SU-DHL-6 (cell line): ENCODE measurements around the gene CROCC.

ENCODE experiments used
- H2AFZ ChIP-seq: fragments of 200-600 bp; sonication (generic); 2 replicates; pipeline ENCODE4 v1.6.1; 2014; ENCODE audit warnings: low read depth, mild to moderate bottlenecking, moderate library complexity, mixed read lengths, antibody characterized with exemption, low read length; ENCODE audit not compliant: severe bottlenecking
- H3F3A ChIP-seq: fragments of 200-600 bp; shearing (Covaris generic); 2 replicates; pipeline ENCODE4 v1.6.0; 2016; ENCODE audit warnings: antibody characterized with exemption, mild to moderate bottlenecking; ENCODE audit not compliant: insufficient read depth
- H3K27ac ChIP-seq: fragments of 200-600 bp; sonication (generic); 2 replicates; pipeline ENCODE4 v1.5.1; 2016; ENCODE audit warnings: low read depth, mild to moderate bottlenecking, low read length, moderate library complexity, mixed read lengths
- H3K27me3 ChIP-seq: fragments of 200-600 bp; sonication (generic), shearing (Covaris generic); 2 replicates; pipeline ENCODE4 v1.6.0; 2014; ENCODE audit warnings: mild to moderate bottlenecking, low read length
- H3K36me3 ChIP-seq: fragments of 200-600 bp; sonication (generic); 2 replicates; pipeline ENCODE4 v1.6.1; 2014; ENCODE audit warnings: mild to moderate bottlenecking, low read length, mixed read lengths
- H3K4me2 ChIP-seq: fragments of 300-600, 200-600 bp; shearing (Covaris generic), sonication (generic); 2 replicates; pipeline ENCODE4 v1.6.0; 2014; ENCODE audit warnings: low read length, low read depth, mild to moderate bottlenecking; ENCODE audit not compliant: poor library complexity, severe bottlenecking
- H3K4me3 ChIP-seq: fragments of 200-600 bp; sonication (generic); 2 replicates; pipeline ENCODE4 v1.5.1; 2014; ENCODE audit warnings: antibody characterized with exemption, low read length, mild to moderate bottlenecking, mixed read lengths; ENCODE audit not compliant: insufficient read depth, poor library complexity, severe bottlenecking
- H3K79me2 ChIP-seq: fragments of 200-600 bp; sonication (generic); 2 replicates; pipeline ENCODE4 v1.6.1; 2014; ENCODE audit warnings: mild to moderate bottlenecking, low read length, moderate library complexity; ENCODE audit not compliant: insufficient read depth
- H3K9ac ChIP-seq: fragments of 200-600 bp; sonication (generic); 2 replicates; pipeline ENCODE4 v1.7.0; 2014; ENCODE audit warnings: mild to moderate bottlenecking, low read length
- H3K9me2 ChIP-seq: fragments of 200-600 bp; sonication (generic); replicated peaks from 2 replicates; pipeline ENCODE4 v1.6.1; 2014; ENCODE audit warnings: low read length; ENCODE audit not compliant: insufficient read depth
- H3K9me3 ChIP-seq: fragments of 200-600 bp; sonication (generic); 2 replicates; pipeline ENCODE4 v1.6.1; 2014; ENCODE audit warnings: low read length, mixed read lengths; ENCODE audit not compliant: insufficient read depth
- H4K20me1 ChIP-seq: fragments of 200-600 bp; sonication (generic); 2 replicates; pipeline ENCODE4 v1.6.1; 2014; ENCODE audit warnings: low read depth, mild to moderate bottlenecking, antibody characterized with exemption, low read length, moderate library complexity, mixed read lengths
- CTCF ChIP-seq: fragments of 200-600 bp; sonication (generic); IDR thresholded peaks from one replicate; pipeline ENCODE4 v1.5.1; 2017; ENCODE audit warnings: antibody characterized with exemption, mild to moderate bottlenecking, low read length, moderate library complexity; ENCODE audit not compliant: insufficient read depth, poor library complexity, severe bottlenecking
- EZH2phosphoT487 ChIP-seq: fragments of 200-600 bp; sonication (generic), shearing (Covaris generic); conservative IDR thresholded peaks from 2 replicates; pipeline ENCODE4 v1.6.1; 2018; ENCODE audit warnings: mild to moderate bottlenecking, antibody characterized with exemption, low read length, moderate library complexity, mixed read lengths

CROCC gene

GRCh38 chr1:16988210-16988609 lies 66.5 kb downstream of the CROCC start:
- H3K4me2 ChIP-seq: no peak overlapping the region
- no peak overlapping the region for H3K27ac ChIP-seq
- no peaks in the 10 kb centered on the region for H3K9me3 ChIP-seq
- no peaks in the 10 kb centered on the region for H3K27me3 ChIP-seq
- no peaks in the 10 kb centered on the region for H3F3A ChIP-seq
- H3K9ac ChIP-seq: no peak overlapping the region
- no peaks in the 10 kb centered on the region for H3K9me2 ChIP-seq
- no peaks in the 10 kb centered on the region for H4K20me1 ChIP-seq
- no peaks in the 10 kb centered on the region for H3K36me3 ChIP-seq
- H3K79me2 ChIP-seq: no peaks in the 10 kb centered on the region
- no peak overlapping the region for H2AFZ ChIP-seq
- TF ChIP-seq EZH2phosphoT487: no peak
- TF ChIP-seq CTCF: no peak
- H3K4me3 ChIP-seq: no peak overlapping the region

- H3K4me3 ChIP-seq: no peak overlapping the region
- no peaks in the 10 kb centered on the region for H3K79me2 ChIP-seq
- H3F3A ChIP-seq: no peaks in the 10 kb centered on the region
- H3K27ac ChIP-seq: no peak overlapping the region
- no peak overlapping the region for H3K9ac ChIP-seq
- H2AFZ ChIP-seq: no peak overlapping the region
- H4K20me1 ChIP-seq: no peaks in the 10 kb centered on the region
- TF ChIP-seq CTCF (no peak), EZH2phosphoT487 (no peak)
- no peaks in the 10 kb centered on the region for H3K9me3 ChIP-seq
- no peaks in the 10 kb centered on the region for H3K9me2 ChIP-seq
- no peaks in the 10 kb centered on the region for H3K36me3 ChIP-seq
- H3K27me3 ChIP-seq: no peaks in the 10 kb centered on the region
- H3K4me2 ChIP-seq: no peak overlapping the region
These were observed 68.1 kb downstream of the CROCC start for GRCh38 chr1:16989676-16990391.

- Histone ChIP-seq H3K9me2 (no peaks in the 10 kb centered on the region), H2AFZ (no peak overlapping the region), H3K4me3 (no peak overlapping the region), H3K79me2 (no peaks in the 10 kb centered on the region), H3K4me2 (no peak overlapping the region), H3F3A (no peaks in the 10 kb centered on the region), H3K9ac (no peak overlapping the region), H3K9me3 (no peaks in the 10 kb centered on the region), H3K27ac (no peak overlapping the region), H4K20me1 (no peaks in the 10 kb centered on the region), H3K36me3 (no peaks in the 10 kb centered on the region), H3K27me3 (no peaks in the 10 kb centered on the region)
- TF ChIP-seq CTCF: no peak
- TF ChIP-seq EZH2phosphoT487: no peak
These were observed 69.8 kb downstream of the CROCC start for GRCh38 chr1:16991571-16991970.
